ENCODE results near the gene CDH4.

The CDH4 gene

DNA sequence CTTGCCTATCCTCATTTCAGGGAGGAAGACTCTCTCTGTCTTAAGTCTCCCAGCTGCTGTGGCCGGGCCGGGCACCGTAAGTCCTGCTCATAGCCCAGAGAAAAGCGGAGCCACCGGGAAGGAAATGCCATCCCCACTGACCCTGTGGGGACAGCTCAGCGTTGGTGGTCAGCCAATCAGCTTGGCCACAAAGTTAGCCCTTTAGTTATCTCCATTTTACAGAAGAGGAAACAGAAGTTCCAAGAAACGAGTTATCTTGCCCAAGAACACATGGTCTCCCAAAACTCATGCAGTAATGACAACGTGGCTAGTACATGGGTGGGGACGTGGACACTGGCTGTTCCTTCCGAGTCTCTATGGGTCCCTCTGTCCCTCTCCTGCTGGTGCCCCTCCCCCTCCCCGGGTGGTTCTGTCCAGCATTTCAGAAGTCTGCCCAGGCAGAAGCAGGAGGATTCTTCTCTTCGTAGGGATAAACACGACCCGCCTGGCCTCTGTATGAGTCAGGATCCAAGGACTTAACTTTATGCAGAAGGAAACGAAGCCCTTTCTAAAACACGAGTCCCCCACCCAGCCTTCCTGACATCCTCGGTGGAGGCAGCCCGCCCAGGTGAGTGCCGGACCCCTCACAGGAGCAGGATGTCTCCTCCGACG lies 273.8 kb downstream of the CDH4 start:
- ChIA-PET POLR2A (no interaction called here), CTCF (no interaction called here)
- TF ChIP-seq, protein P1, sequence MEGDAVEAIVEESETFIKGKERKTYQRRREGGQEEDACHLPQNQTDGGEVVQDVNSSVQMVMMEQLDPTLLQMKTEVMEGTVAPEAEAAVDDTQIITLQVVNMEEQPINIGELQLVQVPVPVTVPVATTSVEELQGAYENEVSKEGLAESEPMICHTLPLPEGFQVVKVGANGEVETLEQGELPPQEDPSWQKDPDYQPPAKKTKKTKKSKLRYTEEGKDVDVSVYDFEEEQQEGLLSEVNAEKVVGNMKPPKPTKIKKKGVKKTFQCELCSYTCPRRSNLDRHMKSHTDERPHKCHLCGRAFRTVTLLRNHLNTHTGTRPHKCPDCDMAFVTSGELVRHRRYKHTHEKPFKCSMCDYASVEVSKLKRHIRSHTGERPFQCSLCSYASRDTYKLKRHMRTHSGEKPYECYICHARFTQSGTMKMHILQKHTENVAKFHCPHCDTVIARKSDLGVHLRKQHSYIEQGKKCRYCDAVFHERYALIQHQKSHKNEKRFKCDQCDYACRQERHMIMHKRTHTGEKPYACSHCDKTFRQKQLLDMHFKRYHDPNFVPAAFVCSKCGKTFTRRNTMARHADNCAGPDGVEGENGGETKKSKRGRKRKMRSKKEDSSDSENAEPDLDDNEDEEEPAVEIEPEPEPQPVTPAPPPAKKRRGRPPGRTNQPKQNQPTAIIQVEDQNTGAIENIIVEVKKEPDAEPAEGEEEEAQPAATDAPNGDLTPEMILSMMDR (IDR thresholded peaks at IDR 0.05; ENCODE audit: control extremely low read depth, extremely low read depth, low read depth, missing control alignments): no peak
- no peak for DNase-seq (ENCODE audit: extremely low spot score)

DNA sequence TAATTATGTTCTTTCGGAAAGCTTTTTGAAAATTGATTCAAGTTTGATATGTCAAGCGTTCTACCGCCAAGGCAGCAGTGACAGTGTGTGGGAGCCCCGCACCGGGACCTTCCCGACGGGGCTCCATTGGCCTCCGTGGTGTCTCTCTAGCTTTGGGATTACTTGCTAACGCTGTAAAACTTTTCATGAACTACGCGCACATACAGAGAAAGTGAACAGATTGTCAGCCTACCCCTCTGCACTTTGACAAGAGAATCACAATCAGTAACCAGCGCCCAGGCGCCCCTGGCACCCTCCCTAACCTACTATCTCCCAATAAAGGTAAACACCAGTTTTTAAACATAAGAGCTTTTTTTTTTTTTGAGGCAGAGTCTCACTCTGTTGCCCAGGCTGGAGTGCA lies 274.8 kb downstream of the CDH4 start:
- DNase-seq (ENCODE audit: extremely low spot score): no peak
- POLR2A ChIA-PET: no interaction called here
- CTCF ChIA-PET: no interaction called here
- TF ChIP-seq, protein P1 (IDR thresholded peaks at IDR 0.05; ENCODE audit: control extremely low read depth, extremely low read depth, low read depth, missing control alignments): no peak

DNA sequence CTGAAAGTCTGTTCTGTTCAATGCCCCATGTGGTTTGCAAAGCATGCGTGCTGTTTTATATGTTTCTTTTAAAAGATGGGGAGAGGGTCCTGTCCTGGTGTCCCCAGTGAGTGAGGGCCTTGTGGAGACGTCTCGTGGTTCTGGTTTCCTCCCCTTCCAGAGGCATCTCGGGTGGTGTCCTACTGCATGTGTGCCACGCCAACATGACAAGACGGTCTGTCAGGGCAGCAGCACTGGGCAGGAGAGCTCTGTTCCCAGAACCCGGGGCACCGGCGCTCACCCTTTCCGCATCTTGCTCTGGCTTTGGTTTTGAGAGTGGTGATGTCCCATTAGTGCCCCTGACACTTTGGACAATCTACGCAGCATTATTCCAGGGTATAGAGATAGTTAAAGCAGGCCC lies 275.6 kb downstream of the CDH4 start:
- no peak for DNase-seq (ENCODE audit: extremely low spot score)
- ChIA-PET POLR2A (no interaction called here), CTCF (no interaction called here)
- TF ChIP-seq, protein P1 (IDR thresholded peaks at IDR 0.05; ENCODE audit: control extremely low read depth, extremely low read depth, low read depth, missing control alignments): no peak

DNA sequence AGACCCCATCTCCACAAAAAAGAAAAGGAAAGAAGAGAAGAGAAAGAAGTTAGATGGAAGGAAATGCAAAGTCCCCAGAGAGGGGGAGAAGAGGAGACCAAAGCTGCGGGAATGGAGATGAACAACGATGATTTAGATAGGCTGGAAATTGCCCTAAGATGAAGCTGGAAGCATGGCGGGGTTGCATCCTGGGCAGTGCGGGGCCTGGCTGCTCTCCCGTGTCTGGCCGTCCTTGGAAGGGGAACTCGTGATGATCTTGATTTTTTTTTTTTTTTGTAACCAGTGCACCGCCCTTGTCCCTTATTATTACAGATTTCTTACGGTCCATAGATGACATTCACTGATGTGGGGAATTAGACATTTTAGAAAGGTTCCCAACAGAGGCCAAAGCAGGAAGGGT lies 276.5 kb downstream of the CDH4 start:
- CTCF ChIA-PET: no interaction called here
- POLR2A ChIA-PET: no interaction called here
- no peak for DNase-seq (ENCODE audit: extremely low spot score)
- TF ChIP-seq, protein P1 (IDR thresholded peaks at IDR 0.05; ENCODE audit: control extremely low read depth, extremely low read depth, low read depth, missing control alignments): no peak

DNA sequence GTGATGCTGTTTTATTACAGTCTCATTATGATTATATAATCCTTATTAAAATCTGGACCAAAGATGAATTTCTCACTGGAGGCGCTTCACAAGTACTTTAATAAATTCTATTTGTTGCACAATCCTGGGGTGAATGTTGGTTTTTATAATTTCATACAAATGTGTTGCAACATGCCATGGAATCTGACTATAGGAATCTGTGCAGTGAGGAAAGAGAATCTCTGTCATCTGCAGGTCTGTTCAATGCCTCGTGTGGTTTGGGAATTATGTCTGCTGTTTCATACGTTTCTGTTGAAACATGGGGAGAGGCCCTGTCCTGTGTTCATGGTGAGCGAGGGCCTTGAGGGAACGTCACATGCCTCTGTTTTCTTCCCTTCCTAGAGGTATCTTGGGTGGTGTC lies 277.3 kb downstream of the CDH4 start:
- CTCF ChIA-PET: no interaction called here
- no peak for DNase-seq (ENCODE audit: extremely low spot score)
- POLR2A ChIA-PET: no interaction called here
- TF ChIP-seq, protein P1 (IDR thresholded peaks at IDR 0.05; ENCODE audit: control extremely low read depth, extremely low read depth, low read depth, missing control alignments): no peak

DNA sequence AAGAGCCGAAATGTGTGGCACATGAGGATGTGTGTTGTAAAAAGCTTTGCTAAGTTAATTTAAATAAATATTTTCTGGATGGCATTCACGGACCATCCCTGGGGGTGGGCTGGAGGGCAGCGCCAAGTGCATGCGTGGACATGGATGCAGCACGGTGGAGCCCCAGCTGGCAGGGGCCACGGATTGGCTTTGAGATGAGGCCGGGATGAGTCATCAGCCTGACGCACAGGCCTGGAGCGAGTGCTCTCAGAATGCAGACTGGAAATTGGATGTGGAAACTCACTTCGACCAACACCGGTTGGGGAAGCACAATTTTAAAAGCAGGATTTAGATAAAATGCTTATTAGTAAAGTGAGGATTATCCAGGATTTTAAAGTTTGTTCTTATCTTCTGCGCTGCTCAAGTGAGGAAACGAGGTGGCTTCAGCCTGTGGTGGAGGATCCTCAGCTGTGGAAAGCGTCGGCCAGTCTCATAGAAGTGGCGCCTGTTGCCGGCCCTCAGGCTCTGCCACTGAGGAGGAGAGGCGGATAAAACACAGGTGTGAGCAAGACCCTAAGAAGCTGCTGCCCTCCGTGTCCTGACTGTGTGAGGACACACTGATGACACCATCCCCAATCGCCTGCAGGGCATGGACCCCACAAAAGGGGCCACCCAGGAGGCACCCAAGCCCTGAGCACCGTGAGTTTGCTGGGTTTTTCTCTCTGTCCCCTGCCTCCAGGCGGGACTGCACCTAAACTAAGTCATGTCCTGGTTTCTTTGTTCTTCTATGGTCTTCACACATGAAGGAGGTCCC lies 279.7 kb downstream of the CDH4 start:
- ChIA-PET CTCF (no interaction called here), POLR2A (no interaction called here)
- TF ChIP-seq, protein P1 (IDR thresholded peaks at IDR 0.05; ENCODE audit: control extremely low read depth, extremely low read depth, low read depth, missing control alignments): no peak
- no peak for DNase-seq (ENCODE audit: extremely low spot score)
